GM10248 (cell line): ENCODE results near the gene BCOR.

Source experiments
- CTCF ChIA-PET: fragments of 300-600 bp; sonication (Branson Sonifier 250); formaldehyde crosslinking; extraction: SDS; loops from one replicate; lab custom pipeline; 2021; ENCODE audit warnings: antibody characterized with exemption; lab: Yijun Ruan, JAX
- POLR2A ChIA-PET: fragments of 350-650 bp; sonication (Branson Sonifier 250); formaldehyde crosslinking; extraction: SDS; loops from one replicate; lab custom pipeline; 2020; ENCODE audit warnings: antibody characterized with exemption; lab: Yijun Ruan, JAX
- DNase-seq: peaks from one replicate; pipeline ENCODE4 v3.0.0; 2012; ENCODE audit errors: extremely low spot score
- TF ChIP-seq, protein P1 (sequence below): IDR thresholded peaks from 2 replicates; pipeline ENCODE4 v1.5.1; 2012; ENCODE audit warnings: mild to moderate bottlenecking, low read depth; ENCODE audit errors: extremely low read depth, missing control alignments, control extremely low read depth

Gene BCOR

DNA sequence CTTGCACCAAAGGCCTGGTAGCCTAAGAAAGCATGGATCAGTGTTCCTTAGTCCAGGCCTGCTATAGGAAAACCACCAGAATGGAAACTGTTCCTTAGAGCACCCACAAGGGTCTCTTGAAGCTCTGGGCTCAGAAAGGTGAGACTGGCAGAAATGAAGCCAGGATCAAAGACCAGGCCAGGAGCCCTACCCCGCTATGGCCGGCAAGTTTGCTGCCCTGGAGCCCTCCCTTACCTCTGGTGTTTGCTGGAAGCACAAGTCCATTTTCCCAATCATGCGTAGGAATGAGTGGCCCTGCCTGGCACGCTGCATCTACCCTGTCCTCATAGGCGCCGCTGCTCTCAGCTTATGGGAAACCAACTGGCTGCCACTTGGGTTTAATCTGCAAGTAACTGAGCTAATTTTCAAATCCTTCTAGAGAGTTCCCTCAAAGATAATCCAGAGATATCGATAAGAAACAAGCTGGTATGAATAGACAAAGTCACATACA, 37.4 kb downstream of the BCOR start:
- TF ChIP-seq, protein P1, sequence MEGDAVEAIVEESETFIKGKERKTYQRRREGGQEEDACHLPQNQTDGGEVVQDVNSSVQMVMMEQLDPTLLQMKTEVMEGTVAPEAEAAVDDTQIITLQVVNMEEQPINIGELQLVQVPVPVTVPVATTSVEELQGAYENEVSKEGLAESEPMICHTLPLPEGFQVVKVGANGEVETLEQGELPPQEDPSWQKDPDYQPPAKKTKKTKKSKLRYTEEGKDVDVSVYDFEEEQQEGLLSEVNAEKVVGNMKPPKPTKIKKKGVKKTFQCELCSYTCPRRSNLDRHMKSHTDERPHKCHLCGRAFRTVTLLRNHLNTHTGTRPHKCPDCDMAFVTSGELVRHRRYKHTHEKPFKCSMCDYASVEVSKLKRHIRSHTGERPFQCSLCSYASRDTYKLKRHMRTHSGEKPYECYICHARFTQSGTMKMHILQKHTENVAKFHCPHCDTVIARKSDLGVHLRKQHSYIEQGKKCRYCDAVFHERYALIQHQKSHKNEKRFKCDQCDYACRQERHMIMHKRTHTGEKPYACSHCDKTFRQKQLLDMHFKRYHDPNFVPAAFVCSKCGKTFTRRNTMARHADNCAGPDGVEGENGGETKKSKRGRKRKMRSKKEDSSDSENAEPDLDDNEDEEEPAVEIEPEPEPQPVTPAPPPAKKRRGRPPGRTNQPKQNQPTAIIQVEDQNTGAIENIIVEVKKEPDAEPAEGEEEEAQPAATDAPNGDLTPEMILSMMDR: no peak
- POLR2A ChIA-PET: no interaction called here
- CTCF ChIA-PET: interaction anchor here (2.1 kb wide), 1 partner anchor 11 kb away, joined by 4 read pairs; no protein-coding TSS in a partner anchor
- no peak for DNase-seq

DNA sequence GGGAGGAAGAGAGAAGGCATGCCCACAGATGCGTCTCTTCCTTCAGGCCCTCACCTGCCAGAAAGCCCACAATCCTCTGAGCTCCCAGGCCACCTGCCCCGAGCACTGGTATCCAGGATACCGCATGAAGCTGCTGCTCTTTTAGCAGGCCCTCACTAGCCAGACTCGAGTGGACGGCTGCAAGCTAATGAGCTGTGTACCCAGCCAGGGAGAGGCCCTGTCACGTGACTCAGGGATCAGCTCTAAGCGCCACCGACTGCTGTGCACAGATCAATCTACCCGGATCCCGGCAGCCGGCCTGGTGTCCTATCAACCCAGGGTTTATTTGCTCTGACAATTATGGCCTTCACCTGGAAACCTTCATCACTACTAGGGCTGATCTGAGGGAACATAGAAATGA, 39.0 kb downstream of the BCOR start:
- ChIA-PET POLR2A (no interaction called here), CTCF (interaction anchor here (2.1 kb wide), 1 partner anchor 9 kb away, joined by 4 read pairs; no protein-coding TSS in a partner anchor)
- DNase-seq: no peak
- TF ChIP-seq, protein P1: no peak

DNA sequence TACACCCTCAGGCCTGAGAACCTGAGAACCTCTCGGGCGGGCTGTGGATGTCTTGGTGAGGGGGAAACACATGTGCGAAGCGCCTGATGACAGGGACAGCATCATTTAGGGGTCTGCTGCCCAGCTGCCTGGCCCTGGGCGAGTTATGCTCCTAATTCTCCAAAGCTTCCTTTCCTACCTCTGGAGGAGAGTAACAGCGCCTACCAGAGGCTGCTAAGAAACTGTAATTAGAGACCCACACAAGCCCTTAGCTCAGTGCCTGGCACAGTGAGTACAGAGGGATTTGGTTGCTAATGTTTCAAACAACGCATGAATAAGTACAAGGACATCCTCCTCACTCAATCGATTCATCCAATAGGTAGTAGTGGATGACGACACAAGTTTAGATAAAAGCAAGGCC, 40.4 kb downstream of the BCOR start:
- ChIA-PET CTCF (no interaction called here), POLR2A (no interaction called here)
- TF ChIP-seq, protein P1: no peak
- no peak for DNase-seq

DNA sequence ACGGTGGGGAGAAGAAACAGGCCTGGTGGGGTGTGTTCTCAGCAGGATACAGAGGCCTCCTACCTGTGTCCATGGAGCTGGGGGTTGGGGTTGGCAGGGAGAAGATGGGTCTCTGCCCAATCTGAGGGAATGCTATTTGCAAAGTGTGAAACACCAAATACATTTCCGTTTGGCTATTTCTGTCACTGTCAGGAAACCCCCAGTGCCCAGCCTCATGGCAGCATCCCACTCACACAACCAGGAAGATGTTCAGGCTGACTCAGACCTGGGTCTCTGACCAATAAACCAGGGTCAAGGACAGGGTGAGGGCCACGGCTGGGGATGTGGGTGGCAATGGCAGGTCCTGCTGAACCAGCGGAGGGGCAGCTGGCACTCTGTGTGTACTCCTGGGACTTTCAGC, 41.3 kb downstream of the BCOR start:
- TF ChIP-seq, protein P1: no peak
- ChIA-PET POLR2A (no interaction called here), CTCF (no interaction called here)
- DNase-seq: no peak

DNA sequence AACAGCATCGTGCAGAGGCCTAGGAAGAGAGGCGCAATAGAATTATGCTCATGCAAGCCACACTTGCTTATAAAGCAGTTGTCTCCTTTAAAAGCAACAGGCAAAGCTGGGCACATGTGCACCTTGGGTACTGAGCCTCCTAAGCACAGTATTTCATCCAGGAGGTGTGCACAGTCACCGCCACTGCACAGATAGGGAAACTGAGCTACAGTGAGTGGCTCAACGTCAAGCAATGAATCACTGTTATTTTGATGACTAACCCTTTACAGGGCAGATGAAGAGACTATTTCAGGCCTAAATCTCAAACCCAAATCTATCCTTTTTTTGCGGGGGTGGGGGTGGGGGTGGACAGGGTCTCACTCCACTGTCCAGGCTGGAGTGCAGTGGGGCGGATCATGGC, 42.3 kb downstream of the BCOR start:
- ChIA-PET POLR2A (no interaction called here), CTCF (no interaction called here)

DNA sequence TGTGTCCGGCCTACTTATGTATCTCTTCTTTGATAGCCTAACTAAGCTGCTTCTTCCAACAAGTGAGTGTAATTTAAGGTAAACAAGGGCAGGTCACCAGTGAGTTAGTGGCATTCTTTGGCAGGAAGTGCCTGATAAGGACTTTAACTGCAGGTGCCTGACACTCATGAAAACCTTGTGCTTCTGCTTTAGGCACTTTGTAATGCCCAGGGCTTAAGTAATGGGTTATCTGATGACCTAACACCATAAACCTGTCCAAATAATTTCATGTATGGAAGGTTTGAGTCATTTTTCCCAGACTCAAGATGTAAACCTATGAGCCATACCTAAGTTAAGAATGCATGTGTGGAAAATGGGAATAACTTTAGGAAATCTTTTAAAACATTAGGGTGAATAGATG, 43.0 kb downstream of the BCOR start:
- CTCF ChIA-PET: no interaction called here
- DNase-seq: no peak
- TF ChIP-seq, protein P1: no peak
- POLR2A ChIA-PET: no interaction called here

More for the DNA sequence above, 42.3 kb downstream of the BCOR start:
- no peak for DNase-seq
- TF ChIP-seq, protein P1: no peak
